ENCODE results near the gene JMJD7.

Gene JMJD7

GRCh38 chr15:41876007-41876406, 48.1 kb downstream of the JMJD7 start:
- H3K4me3 ChIP-seq (ENCODE audit: low read depth, low read length), result no peak overlapping the region

GRCh38 chr15:41876689-41877088, 48.8 kb downstream of the JMJD7 start:
- no peak overlapping the region for H3K4me3 ChIP-seq (ENCODE audit: low read depth, low read length)
- no peak for TF ChIP-seq CTCF (IDR thresholded peaks at IDR 0.05; ENCODE audit: borderline replicate concordance, insufficient read depth, low read depth, low read length)

More at GRCh38 chr15:41876007-41876406, 48.1 kb downstream of the JMJD7 start:
- no peak for TF ChIP-seq CTCF (IDR thresholded peaks at IDR 0.05; ENCODE audit: borderline replicate concordance, insufficient read depth, low read depth, low read length)

- no peak overlapping the region for H3K4me3 ChIP-seq (ENCODE audit: low read depth, low read length)
- TF ChIP-seq CTCF (IDR thresholded peaks at IDR 0.05; ENCODE audit: borderline replicate concordance, insufficient read depth, low read depth, low read length), result no peak
Observed at GRCh38 chr15:41877631-41878354, 49.9 kb downstream of the JMJD7 start.

GRCh38 chr15:41878355-41878699, 50.4 kb downstream of the JMJD7 start:
- no peak for TF ChIP-seq CTCF (IDR thresholded peaks at IDR 0.05; ENCODE audit: borderline replicate concordance, insufficient read depth, low read depth, low read length)
- H3K4me3 ChIP-seq (ENCODE audit: low read depth, low read length), result no peak overlapping the region

GRCh38 chr15:41879321-41879845, 51.5 kb downstream of the JMJD7 start:
- no peak overlapping the region for H3K4me3 ChIP-seq (ENCODE audit: low read depth, low read length)
- no peak for TF ChIP-seq CTCF (IDR thresholded peaks at IDR 0.05; ENCODE audit: borderline replicate concordance, insufficient read depth, low read depth, low read length)

GRCh38 chr15:41880156-41880877, 52.4 kb downstream of the JMJD7 start:
- TF ChIP-seq CTCF (IDR thresholded peaks at IDR 0.05; ENCODE audit: borderline replicate concordance, insufficient read depth, low read depth, low read length), result no peak
- H3K4me3 ChIP-seq (ENCODE audit: low read depth, low read length), result no peak overlapping the region

- no peak for TF ChIP-seq CTCF (IDR thresholded peaks at IDR 0.05; ENCODE audit: borderline replicate concordance, insufficient read depth, low read depth, low read length)
- H3K4me3 ChIP-seq (ENCODE audit: low read depth, low read length), result no peak overlapping the region
Observed at GRCh38 chr15:41881086-41881485, 53.2 kb downstream of the JMJD7 start.

All from GM12875 (cell line).